AG10803 (cell line): ENCODE results near the gene CDHR3.

Experiments used
- DNase-seq: peaks from one replicate; pipeline ENCODE4 v3.0.0; 2010; ENCODE audit warnings: low read depth
- H3K4me3 ChIP-seq: 2 replicates; pipeline ENCODE4 v1.5.1; 2011; ENCODE audit warnings: mild to moderate bottlenecking, low read length, control low read depth
- TF ChIP-seq, protein P1 (sequence below): conservative IDR thresholded peaks from 2 replicates; pipeline ENCODE4 v1.5.1; 2011; ENCODE audit warnings: mild to moderate bottlenecking, low read length, control low read depth, inconsistent platforms

The CDHR3 gene

DNA sequence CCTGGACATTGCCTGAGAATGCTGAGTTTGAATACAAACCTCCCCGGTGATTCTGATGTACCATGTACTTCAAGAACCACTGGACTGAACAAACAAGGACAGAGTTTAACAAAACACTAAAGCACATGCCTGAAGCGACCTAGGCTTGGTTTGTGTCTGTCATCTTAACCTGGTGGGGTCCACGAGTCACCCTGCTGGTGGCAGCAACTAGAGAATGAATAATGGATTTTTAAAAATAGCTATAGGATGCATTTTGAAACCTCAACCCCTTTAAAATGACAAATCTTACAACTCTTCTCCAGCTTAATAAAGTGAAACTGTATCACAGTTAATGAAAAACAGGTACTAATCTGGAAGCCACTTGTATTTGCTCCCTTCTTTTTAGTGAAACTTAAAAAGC, 25.2 kb downstream of the CDHR3 start:
- TF ChIP-seq, protein P1, sequence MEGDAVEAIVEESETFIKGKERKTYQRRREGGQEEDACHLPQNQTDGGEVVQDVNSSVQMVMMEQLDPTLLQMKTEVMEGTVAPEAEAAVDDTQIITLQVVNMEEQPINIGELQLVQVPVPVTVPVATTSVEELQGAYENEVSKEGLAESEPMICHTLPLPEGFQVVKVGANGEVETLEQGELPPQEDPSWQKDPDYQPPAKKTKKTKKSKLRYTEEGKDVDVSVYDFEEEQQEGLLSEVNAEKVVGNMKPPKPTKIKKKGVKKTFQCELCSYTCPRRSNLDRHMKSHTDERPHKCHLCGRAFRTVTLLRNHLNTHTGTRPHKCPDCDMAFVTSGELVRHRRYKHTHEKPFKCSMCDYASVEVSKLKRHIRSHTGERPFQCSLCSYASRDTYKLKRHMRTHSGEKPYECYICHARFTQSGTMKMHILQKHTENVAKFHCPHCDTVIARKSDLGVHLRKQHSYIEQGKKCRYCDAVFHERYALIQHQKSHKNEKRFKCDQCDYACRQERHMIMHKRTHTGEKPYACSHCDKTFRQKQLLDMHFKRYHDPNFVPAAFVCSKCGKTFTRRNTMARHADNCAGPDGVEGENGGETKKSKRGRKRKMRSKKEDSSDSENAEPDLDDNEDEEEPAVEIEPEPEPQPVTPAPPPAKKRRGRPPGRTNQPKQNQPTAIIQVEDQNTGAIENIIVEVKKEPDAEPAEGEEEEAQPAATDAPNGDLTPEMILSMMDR = no peak
- no peak for DNase-seq
- no peak overlapping the region for H3K4me3 ChIP-seq

DNA sequence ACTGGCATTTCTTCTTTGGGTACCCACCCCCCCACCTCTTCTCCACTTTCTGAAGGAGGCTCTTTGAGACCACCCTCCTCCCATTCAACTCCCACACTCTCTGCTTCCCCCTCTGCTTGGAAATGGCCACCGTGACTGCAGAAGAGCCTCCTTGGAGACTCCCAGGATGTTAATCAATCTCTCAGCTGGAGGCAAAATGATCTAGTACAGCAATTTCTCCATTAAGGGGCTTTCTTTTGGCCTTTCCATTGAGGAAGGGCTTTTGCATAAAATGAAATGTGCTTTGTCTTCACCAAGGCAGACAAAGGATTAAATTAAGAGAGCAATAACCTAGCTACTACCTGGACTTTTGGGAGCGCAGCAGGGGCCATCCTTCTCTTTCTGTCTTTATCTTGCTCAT, 26.1 kb downstream of the CDHR3 start:
- DNase-seq = no peak
- TF ChIP-seq, protein P1 = no peak
- H3K4me3 ChIP-seq = no peak overlapping the region

DNA sequence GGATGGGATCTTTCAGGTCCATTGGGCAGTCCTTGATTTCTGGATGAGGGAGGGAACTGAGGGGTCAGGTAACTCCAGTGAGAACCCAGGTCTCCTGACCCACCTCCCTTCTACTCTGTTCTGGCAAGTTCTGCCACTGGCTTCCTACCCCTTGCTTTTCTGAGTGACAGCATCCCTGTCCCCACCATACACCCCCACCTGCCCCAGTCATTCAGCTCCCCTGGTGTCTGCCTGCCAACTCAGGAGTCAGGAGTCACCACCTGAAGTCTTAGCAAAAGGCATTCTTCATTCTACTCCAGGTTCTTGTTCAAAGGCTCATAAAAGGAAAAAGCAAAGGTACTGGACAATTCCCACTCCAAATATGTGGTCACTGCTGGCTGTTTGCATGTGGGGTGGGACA, 26.6 kb downstream of the CDHR3 start:
- H3K4me3 ChIP-seq = no peak overlapping the region
- no peak for DNase-seq
- TF ChIP-seq, protein P1 = no peak

DNA sequence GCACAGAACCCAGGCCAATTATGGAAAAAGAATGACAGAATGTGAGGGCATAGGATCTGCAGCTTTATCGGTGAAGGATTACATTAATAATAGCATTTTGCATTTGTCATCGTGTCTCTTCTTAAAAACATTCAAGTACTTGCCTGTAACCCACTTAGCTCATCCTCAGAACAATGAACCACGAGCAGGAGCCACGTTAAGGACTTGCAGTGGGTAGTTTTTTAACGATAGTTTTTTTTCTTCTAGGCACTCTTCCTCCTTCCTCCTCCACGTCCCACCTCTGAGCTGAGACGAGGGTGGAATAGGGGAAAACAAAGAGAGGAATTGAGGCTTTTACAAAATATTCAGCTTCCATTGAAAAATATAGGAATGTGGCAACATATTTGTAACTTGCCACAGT, 27.1 kb downstream of the CDHR3 start:
- TF ChIP-seq, protein P1 = no peak
- DNase-seq = no peak

DNA sequence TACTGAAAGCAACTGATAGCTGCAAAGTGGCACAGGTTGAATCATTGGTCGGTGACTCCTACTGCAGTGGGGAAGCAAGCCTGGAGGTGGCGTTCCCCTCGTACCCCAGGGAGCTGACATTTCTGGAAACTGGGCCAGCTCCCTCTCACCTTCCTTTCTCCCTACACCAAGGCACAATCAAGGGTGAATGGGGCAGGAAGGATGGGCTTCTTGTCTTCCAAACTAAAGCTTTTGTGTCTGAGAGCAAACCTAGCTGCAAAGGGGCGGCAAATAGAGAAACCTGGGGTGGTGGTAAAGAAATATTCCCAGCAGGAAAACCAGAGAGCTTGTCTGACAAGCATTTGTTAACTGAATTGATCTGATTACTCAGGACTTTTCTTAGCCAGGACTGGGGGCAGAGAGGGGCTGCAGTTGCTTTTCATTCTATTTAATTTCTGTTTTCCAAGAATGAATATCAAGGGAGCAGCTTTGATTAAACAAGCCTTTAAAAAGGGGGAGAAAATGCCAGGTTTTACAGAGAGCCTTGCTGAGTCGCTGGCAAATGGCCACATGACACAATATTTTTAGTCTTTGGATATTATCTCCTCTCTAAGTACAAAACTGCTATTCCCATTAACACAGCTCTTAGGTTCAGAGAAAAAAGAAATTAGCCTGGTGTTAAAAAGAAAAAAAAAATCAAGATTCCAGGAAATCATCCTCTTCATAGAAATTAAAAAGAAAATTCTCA, 27.8 kb downstream of the CDHR3 start:
- peak; percentile 11 for DNase-seq
- TF ChIP-seq, protein P1 = no peak
- no peak overlapping the region for H3K4me3 ChIP-seq

More for the DNA sequence above, 27.1 kb downstream of the CDHR3 start:
- H3K4me3 ChIP-seq = no peak overlapping the region

DNA sequence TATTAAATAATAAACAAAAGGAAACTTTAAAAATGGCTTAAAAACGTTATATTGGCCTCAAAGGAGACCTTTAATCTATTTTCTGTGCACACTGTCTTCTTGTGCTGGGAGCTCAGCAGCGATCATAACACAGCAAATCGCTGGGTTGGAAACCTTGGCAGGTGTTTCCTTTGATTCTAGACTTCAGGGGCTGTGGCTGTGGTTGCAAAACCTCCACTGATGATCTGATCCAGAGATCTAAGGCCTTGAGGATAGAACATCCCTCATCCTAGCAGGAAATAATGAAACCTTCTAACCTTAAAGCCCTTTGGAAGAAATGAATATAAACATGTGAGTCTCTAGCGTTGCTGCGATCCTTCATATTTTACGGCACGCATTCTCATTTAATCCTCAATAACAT, 29.8 kb downstream of the CDHR3 start:
- TF ChIP-seq, protein P1 = no peak
- DNase-seq = no peak
- no peak overlapping the region for H3K4me3 ChIP-seq

DNA sequence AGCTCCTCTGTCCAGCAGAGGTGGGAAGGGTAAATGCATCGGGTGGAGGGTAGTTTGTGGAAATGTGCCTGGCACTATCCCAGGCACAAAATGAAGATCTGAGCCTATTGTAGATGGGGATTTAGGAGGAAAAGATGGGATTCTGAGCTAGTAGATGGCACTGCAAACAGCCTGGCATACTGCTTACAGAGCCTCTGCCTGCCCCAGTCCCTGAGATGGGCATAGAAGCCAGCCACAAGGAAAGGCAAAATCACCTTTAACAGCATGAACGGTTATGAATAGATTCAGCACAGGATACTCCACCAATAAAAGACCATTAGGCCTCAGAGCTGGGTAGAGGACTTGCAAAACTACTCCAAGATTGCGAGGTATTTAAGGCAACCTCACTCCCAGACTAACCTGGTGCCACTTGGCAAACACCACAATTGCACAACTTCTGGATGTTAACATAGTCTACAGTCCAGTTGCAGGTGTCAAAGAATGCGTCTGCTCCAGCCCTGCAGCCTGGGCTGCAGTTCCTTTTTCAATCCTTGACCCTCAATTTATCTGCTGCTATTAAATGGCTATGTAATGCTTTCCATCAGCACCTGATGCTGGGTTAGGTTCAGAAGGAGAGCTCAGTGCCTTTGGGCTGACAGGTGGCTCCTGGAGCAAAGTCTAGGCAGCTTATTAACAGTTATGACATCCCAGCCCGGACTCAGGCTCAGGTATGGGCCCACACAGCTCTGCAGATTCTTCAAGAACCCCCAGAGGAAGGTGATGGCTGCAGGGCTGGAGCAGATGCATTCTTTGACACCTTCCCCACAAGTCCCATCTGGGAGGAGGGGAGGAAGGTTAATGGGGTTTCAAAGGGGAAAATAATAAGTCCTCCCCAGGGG, 34.0 kb downstream of the CDHR3 start:
- TF ChIP-seq, protein P1 = no peak
- H3K4me3 ChIP-seq = no peak overlapping the region
- DNase-seq = no peak
